Bronchial epithelial cell (primary cell): ENCODE data around the gene SLC50A1. TPM values are rescaled to one million over a fixed set of nuclear protein-coding genes. Genes with fewer than 3 reads are reported as not detected.
"Not testable (repeated sequence)": the region's sequence is repeated elsewhere in the genome, so short reads cannot be mapped to it uniquely, and the experiment has no call there.

Experiments
- DNase-seq: peaks from one replicate; pipeline ENCODE4 v3.0.0-alpha.2; 2010; ENCODE audit warnings: low read depth
- FAIRE-seq: peaks from 2 replicates; lab custom pipeline; 2011; peaks lifted over from hg19 to GRCh38; lab: Jason Lieb, UNC
- H3K27me3 ChIP-seq: 2 replicates; pipeline ENCODE4 v1.5.1; 2011; ENCODE audit warnings: low read length; ENCODE audit not compliant: control insufficient read depth, insufficient read depth
- H3K36me3 ChIP-seq: 2 replicates; pipeline ENCODE4 v1.5.1; 2011; ENCODE audit warnings: low read length; ENCODE audit not compliant: control insufficient read depth, insufficient read depth
- H3K4me3 ChIP-seq: 2 replicates; pipeline ENCODE4 v1.5.1; 2011; ENCODE audit warnings: mild to moderate bottlenecking, low read depth, low read length, control low read depth
- total RNA-seq: library from RNA; depleted of rRNA; stranded (reverse); fragments of >200 nt; gene quantifications from 2 replicates; pipeline ENCODE4 v1.2.1, GENCODE V29; 2014
- TF ChIP-seq, protein P1 (sequence below): IDR thresholded peaks from 2 replicates; pipeline ENCODE4 v1.5.1; 2011; ENCODE audit warnings: mild to moderate bottlenecking, moderate library complexity, low read length, control low read depth, inconsistent platforms; ENCODE audit not compliant: insufficient read depth, severe bottlenecking

The SLC50A1 gene
- total RNA-seq, 1 donor from 2014 or later, result 149 TPM

DNA sequence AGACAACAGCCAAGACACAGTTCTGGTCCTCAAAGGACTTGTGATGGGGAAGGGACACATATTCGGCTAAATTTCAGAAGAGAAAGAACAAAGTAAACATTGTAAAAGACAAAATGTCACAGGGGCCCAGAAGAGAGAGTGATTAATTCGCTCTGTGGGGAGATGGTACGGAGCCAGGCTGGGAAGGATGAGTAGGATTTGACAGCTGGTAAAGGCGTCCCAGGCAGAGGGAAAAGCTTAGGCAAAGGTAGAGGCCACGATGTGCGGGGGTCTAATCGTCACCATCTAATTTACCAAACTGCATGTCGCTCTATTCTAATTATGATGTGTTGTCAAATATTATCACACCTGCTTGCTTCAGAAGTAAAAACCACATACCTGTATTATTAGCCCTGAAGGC is 25.3 kb upstream of the SLC50A1 start:
- no peaks in the 10 kb centered on the region for H3K27me3 ChIP-seq
- FAIRE-seq (no peak), DNase-seq (no peak)
- H3K4me3 ChIP-seq, result no peak overlapping the region
- TF ChIP-seq, protein P1, sequence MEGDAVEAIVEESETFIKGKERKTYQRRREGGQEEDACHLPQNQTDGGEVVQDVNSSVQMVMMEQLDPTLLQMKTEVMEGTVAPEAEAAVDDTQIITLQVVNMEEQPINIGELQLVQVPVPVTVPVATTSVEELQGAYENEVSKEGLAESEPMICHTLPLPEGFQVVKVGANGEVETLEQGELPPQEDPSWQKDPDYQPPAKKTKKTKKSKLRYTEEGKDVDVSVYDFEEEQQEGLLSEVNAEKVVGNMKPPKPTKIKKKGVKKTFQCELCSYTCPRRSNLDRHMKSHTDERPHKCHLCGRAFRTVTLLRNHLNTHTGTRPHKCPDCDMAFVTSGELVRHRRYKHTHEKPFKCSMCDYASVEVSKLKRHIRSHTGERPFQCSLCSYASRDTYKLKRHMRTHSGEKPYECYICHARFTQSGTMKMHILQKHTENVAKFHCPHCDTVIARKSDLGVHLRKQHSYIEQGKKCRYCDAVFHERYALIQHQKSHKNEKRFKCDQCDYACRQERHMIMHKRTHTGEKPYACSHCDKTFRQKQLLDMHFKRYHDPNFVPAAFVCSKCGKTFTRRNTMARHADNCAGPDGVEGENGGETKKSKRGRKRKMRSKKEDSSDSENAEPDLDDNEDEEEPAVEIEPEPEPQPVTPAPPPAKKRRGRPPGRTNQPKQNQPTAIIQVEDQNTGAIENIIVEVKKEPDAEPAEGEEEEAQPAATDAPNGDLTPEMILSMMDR, result no peak
- H3K36me3 ChIP-seq, result no peaks in the 10 kb centered on the region

DNA sequence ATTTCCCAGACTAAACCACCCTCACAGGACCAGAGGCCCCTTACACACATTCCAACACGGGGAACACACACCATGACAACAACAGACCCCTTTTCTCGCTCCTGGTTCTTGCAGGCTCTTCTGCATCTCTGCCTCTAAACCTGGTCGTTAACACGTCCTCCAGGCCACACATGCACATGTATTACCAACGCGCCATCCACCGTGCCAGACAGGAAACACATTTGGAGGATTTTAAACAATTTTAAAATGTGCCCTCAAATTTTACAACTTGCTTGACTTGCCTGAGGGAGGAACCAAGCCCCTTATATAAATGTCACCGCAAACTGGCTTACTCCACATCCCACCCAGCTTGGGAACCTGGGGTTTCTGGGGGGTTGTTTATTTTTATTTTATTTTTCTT is 24.8 kb upstream of the SLC50A1 start:
- Histone ChIP-seq H3K36me3 (no peaks in the 10 kb centered on the region), H3K27me3 (no peaks in the 10 kb centered on the region), H3K4me3 (no peak overlapping the region)
- FAIRE-seq (no peak), DNase-seq (no peak)
- TF ChIP-seq, protein P1, result no peak

DNA sequence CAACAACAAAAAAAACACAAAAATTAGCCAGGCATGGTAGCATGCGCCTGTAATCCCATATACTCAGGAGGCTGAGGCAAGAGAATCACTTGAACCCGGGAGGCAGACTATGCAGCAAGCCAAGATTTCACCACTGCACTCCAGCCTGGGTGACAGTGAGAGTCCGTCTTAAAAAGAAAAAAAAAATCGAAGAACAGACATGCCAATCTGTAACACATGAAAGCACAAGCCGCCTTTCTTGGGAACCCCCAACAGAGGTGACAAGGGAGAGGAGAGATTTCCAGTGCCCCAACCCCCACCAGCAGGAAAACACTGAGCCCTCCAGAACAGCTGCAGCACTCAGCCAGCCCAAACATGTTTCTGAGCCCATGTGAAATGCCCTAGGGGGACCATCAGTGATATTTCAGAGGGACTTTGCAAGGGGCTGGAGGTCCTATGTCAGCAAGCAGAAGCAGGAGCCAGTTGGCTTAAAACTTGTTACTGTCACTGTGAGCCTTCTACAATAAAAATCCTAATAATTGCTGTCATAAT is 22.1 kb upstream of the SLC50A1 start:
- no peaks in the 10 kb centered on the region for H3K27me3 ChIP-seq
- DNase-seq, result no peak
- no peak for FAIRE-seq
- no peak overlapping the region for H3K4me3 ChIP-seq
- H3K36me3 ChIP-seq, result no peaks in the 10 kb centered on the region
- TF ChIP-seq, protein P1, result no peak

DNA sequence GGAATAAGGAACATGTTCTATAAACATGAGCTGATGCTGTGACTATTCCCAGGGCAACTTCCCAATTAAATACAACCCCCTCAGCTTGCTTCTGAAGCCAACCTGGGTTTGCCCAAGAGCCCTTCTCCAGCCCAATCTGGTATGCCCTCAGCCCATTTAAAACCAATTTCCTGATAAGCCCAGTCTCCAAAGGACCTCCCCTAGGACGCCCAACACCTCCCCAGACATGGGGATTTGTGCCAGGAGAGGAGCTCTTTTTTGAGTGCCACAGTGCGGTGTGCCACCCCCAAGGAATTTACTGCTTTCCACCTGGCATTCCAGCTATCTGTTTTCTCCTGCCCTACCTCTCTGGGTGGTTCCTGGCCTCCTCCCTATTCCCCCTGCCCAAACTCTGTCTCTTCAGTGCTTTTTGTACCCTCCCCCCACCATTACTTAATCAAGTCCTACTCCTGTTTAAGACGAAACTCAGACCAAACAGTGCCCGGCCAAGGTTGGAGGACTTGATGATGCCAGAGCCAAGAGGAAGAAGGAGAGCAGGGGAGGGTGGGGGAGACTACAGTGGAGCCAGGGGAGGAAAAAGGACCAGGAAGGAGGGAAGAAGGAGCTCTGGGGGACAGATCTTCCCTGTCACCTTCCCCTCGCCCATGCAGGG is 19.4 kb upstream of the SLC50A1 start:
- DNase-seq (no peak), FAIRE-seq (no peak)
- H3K36me3 ChIP-seq, result no peaks in the 10 kb centered on the region
- no peaks in the 10 kb centered on the region for H3K27me3 ChIP-seq
- TF ChIP-seq, protein P1, result no peak
- H3K4me3 ChIP-seq, result no peak overlapping the region

DNA sequence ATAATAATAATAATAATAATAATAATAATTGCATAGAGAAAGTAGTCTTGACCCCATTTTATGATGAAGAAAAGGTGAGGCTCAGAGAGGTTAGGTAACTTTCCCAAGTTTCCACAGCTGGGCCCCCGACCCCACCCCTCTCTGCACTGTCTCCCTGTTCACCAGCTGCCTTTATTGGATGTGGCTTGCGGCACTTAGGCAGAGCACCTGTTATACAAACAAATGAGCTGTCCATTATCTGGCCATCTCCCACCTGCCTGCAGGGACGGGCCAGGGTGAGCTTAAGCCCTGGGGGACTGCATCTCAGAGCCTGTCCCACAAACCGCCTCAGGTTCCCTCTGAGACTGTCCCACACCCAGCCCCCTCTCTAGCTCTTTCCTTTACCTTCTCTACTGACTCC is 18.0 kb upstream of the SLC50A1 start:
- H3K27me3 ChIP-seq, result no peaks in the 10 kb centered on the region
- FAIRE-seq (no peak), DNase-seq (no peak)
- TF ChIP-seq, protein P1, result no peak
- no peak overlapping the region for H3K4me3 ChIP-seq
- H3K36me3 ChIP-seq, result no peaks in the 10 kb centered on the region

DNA sequence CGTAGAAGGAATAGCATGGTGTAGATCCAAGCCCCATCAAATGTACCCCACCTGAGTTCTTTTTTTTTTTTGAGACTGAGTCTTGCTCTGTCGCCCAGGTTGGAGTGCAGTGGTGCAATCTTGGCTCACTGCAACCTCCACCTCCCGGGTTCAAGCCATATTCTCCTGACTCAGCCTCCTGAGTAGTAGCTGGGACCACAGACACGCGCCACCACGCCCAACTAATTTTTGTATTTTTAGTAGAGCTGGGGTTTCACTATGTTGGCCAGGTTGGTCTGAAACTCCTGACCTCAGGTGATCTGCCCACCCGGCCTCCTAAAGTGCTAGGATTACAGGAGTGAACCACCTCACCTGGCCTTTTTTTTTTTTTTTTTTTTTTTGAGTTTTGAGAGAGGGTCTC is 17.6 kb upstream of the SLC50A1 start:
- H3K36me3 ChIP-seq, result not testable (repeated sequence)

More for the DNA sequence above, 17.6 kb upstream of the SLC50A1 start:
- H3K27me3 ChIP-seq, DNase-seq, H3K4me3 ChIP-seq, FAIRE-seq: not testable (repeated sequence)
